HFF-Myc (cell line): Measurements from ENCODE around the gene PTPRT.

Source experiments
- DNase-seq: peaks from one replicate; pipeline ENCODE4 v3.0.0-alpha.2; 2011; ENCODE audit warnings: low read depth; ENCODE audit errors: extremely low read depth
- H3K4me3 ChIP-seq: replicated peaks from 2 replicates; pipeline ENCODE4 v1.5.1; 2011; ENCODE audit warnings: low read depth, mild to moderate bottlenecking, control low read depth, low read length
- TF ChIP-seq, protein P1 (sequence below): IDR thresholded peaks from 2 replicates; pipeline ENCODE4 v1.5.1; 2012; ENCODE audit warnings: mild to moderate bottlenecking, low read depth, low read length, control low read depth; ENCODE audit errors: missing control alignments

The PTPRT gene

DNA sequence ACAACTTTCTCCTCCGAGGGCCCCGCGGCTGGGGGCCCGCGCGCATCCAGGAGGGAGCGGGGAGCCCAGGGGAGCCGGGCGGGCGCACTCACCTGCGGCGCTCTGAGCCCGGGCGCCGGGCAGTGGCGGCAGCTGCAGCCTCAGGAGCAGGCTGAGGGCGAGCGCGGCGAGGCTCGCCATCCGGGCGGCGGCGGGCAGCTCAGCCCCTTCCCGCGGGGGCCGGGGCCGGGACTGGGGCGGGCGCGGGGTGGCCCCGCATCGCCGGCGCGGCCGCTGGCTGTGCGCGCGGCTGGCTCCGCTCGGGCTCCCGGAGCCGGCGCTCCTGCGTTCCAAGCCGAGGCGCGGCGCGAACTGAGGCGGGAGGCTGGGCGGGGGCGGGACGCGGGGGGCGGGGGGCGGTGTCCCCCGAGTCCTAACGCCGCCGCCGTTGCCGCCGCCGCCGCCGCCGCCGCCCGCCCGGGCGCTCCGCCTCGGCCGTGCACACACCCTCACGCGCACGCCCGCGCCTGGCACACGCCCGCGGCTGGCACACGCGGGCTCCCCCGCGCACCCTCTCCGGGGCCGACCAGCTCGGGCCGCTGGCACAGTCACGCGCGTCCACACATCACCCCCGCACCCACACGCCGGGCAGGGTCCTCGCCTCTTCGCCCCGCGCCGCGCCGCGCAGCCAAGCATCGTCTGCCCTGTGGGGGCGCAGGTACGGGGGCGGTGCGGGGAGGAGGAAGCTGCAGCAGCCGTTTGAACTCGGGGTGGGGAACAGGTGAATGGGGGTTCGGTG is at the start of gene PTPRT:
Gene PTPRT (minus strand): TSS at position 353 of the 778 bp plus-strand sequence. CDS start 173 bp downstream, at position 180.
- TF ChIP-seq, protein P1, sequence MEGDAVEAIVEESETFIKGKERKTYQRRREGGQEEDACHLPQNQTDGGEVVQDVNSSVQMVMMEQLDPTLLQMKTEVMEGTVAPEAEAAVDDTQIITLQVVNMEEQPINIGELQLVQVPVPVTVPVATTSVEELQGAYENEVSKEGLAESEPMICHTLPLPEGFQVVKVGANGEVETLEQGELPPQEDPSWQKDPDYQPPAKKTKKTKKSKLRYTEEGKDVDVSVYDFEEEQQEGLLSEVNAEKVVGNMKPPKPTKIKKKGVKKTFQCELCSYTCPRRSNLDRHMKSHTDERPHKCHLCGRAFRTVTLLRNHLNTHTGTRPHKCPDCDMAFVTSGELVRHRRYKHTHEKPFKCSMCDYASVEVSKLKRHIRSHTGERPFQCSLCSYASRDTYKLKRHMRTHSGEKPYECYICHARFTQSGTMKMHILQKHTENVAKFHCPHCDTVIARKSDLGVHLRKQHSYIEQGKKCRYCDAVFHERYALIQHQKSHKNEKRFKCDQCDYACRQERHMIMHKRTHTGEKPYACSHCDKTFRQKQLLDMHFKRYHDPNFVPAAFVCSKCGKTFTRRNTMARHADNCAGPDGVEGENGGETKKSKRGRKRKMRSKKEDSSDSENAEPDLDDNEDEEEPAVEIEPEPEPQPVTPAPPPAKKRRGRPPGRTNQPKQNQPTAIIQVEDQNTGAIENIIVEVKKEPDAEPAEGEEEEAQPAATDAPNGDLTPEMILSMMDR, result no peak
- no peak for DNase-seq
- H3K4me3 ChIP-seq, result no peak within 1 kb of the TSS

DNA sequence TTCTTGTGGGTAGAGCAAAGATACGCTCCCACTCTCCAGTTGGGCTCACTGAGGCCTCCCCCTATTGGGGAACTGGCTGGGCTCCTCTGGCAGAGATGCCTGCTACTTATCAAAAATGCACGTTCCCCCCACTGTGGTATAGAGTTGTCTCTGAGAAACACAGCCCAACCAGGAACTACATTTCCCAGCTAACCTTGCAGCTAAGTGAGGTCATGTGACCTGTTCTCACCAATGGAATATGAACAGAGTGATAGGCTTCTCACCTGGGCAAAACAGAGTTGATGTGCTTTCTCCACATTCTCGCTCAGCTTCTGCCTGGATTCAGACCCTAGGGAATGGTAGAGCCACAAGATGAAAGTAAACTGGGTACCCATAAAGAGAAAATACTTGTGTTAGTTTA is 49.1 kb upstream of the PTPRT start:
- no peak overlapping the region for H3K4me3 ChIP-seq
- no peak for DNase-seq
- TF ChIP-seq, protein P1, result no peak

DNA sequence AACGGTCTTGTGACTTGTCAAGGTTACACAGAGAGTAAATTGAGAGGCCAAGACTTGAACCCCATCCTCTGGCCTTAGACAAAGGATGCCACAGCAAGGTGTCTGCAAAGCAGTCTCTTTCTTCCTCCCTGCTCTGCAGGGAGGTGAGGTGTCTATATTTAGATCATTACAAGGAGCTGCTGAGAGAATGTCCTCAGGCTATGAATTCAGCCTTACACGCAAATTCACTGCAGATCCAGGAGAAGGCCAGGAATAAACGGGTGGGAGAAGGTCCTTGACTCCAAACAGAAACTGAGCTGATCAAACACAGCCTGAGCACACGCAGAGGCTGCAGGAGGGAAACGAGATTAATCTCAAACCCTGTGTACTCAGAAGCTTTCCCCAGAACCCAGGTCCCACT is 48.6 kb upstream of the PTPRT start:
- no peak for DNase-seq
- TF ChIP-seq, protein P1, result no peak
- H3K4me3 ChIP-seq, result no peak overlapping the region

DNA sequence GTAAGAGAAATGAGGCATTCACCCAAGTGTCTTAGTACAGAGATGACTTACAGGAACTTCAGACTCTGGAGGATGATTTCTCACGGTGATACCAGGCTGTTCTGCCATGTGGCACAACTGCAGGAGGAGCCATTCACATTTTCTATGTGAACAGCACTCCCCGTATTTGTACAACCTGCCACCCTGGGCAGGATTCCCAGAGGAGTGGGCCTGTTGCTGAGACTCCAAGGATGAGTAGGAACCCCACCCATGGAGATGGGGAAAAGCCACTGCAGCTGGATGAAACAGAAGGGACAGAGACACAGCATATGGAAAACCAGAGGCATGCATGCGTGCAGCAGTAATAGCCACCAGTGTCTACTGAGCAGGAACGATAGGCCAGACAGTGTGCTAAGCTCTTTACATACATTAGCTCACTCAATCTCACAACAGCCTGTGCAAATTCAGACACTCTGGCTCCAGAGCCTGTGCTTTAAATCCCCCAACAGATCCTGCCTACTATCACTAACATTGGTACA is 48.0 kb upstream of the PTPRT start:
- no peak overlapping the region for H3K4me3 ChIP-seq
- TF ChIP-seq, protein P1, result no peak
- no peak for DNase-seq

DNA sequence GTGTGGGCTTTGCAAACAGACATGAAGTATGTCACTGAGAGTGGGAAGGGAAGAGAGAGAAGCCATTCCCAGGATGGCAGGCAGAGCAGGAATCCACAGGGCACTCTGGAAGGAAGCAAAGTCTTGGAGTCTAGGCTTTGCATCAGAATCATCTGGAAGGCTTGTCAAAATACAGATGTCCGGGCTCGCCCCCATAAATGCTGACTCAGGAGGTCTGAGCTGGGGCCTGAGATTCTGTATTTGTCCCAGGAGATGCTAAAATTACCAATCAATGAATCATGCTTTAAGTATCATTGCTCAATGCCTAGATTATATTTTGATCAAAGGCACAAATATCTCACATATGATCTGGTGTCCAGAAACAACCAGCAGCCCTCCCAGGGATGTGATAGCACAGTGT is 46.3 kb upstream of the PTPRT start:
- DNase-seq, result no peak
- no peak overlapping the region for H3K4me3 ChIP-seq
- TF ChIP-seq, protein P1, result no peak

DNA sequence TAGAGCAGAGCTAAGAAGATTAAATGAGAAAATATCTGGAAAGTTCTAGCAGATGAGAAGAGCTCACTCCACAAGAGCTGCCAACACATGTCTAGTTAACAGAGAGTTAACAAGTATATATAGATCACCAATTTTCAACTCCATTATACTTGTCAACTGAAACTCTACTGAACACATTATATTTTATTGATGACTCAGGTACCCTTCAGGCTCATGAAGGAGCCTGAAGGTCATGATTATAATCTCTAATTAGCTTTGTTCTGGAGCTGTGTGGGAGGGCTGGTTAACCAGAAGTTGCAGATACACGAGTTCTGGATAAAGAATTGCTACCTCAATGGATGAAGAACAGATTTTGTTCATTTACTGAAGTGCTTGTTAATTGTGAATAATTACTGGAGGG is 42.1 kb upstream of the PTPRT start:
- H3K4me3 ChIP-seq, result no peak overlapping the region
- TF ChIP-seq, protein P1, result no peak
- no peak for DNase-seq
